Measurements from ENCODE around the gene TTLL9.
A peak's percentile ranks its signal among the peaks of the same experiment; 100 is the strongest.

The TTLL9 gene

DNA sequence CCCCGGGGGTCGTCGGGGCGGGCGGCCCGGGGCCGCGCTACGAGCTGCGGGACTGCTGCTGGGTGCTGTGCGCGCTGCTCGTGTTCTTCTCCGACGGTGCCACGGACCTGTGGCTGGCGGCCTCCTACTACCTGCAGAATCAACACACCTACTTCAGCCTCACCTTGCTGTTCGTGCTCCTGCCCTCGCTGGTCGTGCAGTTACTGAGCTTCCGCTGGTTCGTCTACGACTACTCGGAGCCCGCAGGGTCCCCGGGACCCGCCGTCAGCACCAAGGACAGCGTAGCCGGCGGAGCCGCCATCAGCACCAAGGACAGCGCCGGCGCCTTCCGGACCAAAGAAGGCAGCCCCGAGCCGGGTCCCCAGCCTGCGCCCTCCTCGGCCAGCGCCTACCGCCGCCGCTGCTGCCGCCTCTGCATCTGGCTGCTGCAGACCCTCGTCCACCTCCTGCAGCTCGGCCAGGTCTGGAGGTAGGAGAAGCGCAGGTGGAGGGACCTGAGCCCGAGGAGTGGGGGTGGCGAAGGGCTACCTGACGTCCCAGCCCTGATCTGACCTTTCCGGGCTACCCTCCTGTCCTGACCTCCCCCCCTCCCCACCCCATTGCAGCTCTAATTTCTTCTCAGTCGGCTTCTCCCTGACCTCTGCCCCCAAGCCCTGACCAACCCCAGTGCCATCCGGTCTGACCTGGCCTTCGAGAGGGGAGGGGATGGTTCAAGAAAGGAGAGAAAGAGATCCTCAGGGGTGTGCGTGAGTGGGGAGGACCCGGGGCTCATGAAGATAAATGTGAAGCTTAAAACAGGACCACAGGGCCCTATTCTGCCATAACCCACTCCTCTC lies 98.1 kb downstream of the TTLL9 start:
- DNase-seq (ENCODE audit: extremely low spot score, insufficient read length, low read depth) = peak; percentile 79
- FAIRE-seq = no peak

DNA sequence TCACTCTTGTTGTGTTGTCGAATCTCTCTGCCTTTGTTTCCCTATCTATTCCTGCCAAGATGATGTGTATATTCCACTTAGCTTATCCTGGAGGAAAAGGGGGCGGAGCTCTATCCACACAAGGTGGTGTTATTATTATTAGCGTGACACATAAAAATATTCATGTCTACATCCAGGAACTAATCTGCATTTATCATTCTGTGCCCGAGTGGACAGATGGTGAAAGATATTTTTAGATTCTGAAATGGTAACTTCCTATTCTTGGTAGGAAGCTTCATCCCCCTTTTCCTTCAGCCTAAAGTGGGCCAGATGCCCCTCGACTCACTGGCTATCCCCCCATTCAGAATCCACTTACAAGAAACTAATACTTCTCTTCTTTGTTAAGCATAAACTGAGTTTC lies 99.6 kb downstream of the TTLL9 start:
- no peak for DNase-seq (ENCODE audit: extremely low spot score, insufficient read length, low read depth)
- FAIRE-seq = no peak

GRCh38 chr20:31972471-31973021 lies 102.1 kb downstream of the TTLL9 start:
- DNase-seq (ENCODE audit: extremely low spot score, insufficient read length, low read depth) = no peak

DNA sequence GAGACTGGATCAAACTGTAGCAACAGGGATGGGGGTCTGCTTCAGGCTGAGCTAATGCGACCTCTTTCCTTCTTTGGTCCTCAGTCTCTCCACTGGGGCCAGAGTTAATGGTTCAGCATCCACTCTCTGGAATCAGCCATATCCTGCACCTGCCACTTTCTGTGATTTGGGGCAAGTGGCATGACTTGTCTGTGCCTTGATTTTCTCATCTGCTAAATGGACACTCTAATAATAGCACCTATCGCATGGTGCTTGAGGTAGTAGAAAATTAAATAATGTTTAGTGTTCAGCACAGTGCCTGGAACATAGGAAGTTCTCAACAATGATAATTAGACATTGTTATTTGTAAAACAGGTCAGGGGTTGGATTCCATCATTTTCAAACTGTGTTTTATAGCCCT lies 103.9 kb downstream of the TTLL9 start:
- FAIRE-seq (no peak), DNase-seq (ENCODE audit: extremely low spot score, insufficient read length, low read depth) (no peak)

More at GRCh38 chr20:31972471-31973021, 102.1 kb downstream of the TTLL9 start:
- FAIRE-seq = no peak

DNA sequence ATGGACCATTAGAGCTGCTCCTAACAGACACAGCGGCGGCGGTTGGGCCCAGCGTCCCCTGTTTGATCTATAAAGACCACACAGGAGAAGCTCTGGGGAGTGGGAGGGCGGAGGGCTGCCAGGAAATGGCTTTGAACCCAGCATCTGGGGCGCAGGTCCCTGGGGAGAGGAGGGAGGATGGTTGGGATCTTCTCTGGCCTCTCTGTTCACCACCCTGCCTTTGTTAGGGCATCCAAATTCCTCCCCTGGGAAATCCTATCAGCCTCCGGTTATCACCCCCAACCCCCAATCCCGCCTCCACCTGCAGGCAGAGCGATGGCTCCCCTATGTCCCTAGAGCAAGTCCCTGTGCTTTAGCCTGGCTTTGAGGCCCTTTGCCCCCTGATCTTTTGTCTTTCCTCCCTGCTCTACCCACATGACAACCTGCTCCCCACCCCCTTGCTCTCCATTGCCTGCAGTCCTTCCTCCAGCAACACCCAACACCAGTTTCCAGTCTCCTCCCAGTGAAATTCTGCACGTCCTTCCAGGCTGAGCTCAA lies 104.6 kb downstream of the TTLL9 start:
- DNase-seq (ENCODE audit: extremely low spot score, insufficient read length, low read depth) = no peak
- no peak for FAIRE-seq

DNA sequence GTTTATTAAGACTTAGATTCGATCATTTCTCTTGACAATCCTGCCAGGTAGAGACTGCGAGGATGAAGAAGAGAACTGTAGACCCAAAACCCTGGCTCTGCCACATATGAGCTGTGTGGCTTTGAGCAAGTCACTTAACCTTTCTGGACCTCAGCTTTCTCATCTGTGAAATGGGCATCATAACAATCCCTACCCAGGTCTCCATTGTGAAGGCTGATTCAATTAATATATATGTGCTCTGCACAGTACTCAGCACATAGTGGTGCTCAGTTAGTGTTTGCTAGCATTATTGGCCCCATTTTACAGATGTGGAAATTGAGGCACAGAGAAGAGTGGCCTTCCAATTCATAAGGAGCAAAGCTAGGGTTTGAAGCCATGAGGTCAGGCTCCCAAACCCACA lies 105.4 kb downstream of the TTLL9 start:
- no peak for FAIRE-seq
- no peak for DNase-seq (ENCODE audit: extremely low spot score, insufficient read length, low read depth)

DNA sequence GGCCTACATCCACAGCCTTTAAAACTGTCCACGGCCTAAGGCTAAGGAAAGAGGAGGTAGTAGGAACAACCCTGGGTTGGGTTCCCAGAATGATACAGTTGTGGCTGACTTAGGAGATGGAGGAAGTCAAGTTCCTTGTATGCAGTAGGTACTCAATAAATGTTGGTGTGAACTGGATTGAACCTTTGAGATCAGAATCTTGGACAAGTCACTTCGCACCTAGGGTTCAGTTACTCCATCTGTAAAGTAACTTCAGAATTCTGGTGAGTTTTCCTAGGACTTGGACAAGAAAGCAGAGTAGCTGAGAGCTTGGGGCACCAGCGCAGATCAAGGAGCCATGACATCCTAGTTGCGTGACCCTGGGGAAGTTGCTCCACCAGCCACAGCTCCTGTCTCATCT lies 106.6 kb downstream of the TTLL9 start:
- DNase-seq (ENCODE audit: extremely low spot score, insufficient read length, low read depth) (no peak), FAIRE-seq (no peak)

DNA sequence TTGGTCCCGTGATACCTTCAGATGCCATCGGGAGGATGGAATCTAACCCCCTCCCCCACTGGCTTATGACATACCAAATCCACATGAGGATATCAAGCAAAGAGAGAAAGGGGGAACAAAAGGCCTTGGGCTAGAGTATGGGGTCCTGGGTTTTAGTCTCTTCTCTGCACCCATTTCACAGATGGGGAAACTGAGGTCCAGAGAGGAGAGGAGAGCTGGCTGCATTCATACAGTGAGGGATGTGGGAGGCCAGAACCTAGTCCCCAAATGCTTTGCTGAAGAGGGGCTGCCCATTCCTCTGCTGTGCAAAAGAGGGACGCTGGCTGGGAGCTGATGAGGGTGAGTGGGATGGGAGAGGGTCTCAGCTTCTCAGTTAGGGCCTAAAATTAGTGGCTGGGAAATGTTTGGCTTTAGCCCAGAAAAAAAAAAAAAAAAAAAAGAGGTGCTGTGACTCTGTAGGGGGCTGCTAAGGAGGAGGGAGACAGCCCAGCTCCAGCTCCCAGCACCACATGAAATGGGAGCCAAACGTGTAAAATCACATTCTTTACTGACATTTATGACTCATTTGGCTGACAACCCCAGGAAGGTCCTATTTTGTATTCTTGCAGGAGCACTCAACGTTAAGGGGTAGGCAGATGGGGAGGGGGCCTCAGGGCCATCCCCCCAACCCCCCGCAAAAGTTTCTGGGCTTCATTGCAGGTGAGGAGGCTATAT lies 109.4 kb downstream of the TTLL9 start:
- FAIRE-seq (no peak), DNase-seq (ENCODE audit: extremely low spot score, insufficient read length, low read depth) (no peak)

GRCh38 chr20:31981784-31982183 lies 111.3 kb downstream of the TTLL9 start:
- FAIRE-seq (no peak), DNase-seq (ENCODE audit: extremely low spot score, insufficient read length, low read depth) (no peak)

GRCh38 chr20:31984981-31985471 lies 114.6 kb downstream of the TTLL9 start:
- no peak for FAIRE-seq
- DNase-seq (ENCODE audit: extremely low spot score, insufficient read length, low read depth) = no peak

DNA sequence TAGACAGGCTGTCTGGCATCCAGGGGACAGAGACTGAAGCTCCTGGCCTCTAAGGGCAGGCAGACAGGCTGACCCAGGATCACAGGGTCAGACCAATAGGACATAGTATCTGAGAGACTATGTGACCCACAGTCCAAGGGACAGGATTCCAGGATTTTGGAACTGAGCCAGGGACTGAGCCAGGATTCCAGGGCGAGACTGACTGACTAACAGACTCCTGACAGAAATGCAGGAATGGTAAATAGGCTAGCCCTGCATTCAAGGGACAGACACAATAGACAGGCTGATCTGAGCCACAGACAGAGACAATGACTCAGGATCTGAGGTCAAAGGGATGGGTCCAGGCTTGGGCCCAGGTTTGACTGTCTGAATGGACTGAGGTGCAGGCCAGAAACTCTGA lies 117.3 kb downstream of the TTLL9 start:
- FAIRE-seq = no peak

DNA sequence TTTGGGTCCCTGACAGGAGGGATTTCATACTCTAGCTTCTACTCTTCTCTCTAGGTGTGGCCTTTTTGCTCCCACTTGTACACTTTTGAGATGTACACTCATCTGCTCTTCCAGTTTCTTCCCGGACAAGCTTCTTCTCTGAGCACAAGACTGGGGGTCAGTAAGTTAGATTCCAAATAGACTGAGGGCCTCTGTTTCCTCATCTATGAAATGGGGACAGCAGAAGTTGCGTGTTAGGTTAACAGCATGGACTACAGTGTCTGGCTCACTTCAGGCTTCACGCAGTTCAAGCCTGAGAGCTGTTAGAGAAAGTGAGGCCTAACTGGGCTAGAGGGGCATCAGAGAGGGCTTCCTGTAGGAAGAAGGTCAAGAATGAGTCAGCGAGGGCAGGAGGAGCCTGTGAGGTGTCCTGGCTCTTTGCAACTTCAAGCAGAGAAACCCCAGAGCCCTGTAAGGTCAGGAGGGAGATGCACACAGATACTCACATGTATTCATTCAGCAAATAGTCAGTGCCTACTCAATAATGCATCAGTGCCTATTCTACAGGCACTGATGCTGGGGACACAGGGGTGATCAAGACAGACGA lies 118.1 kb downstream of the TTLL9 start:
- DNase-seq (ENCODE audit: extremely low spot score, insufficient read length, low read depth) = no peak
- FAIRE-seq = no peak

More for the DNA sequence above, 117.3 kb downstream of the TTLL9 start:
- no peak for DNase-seq (ENCODE audit: extremely low spot score, insufficient read length, low read depth)

DNA sequence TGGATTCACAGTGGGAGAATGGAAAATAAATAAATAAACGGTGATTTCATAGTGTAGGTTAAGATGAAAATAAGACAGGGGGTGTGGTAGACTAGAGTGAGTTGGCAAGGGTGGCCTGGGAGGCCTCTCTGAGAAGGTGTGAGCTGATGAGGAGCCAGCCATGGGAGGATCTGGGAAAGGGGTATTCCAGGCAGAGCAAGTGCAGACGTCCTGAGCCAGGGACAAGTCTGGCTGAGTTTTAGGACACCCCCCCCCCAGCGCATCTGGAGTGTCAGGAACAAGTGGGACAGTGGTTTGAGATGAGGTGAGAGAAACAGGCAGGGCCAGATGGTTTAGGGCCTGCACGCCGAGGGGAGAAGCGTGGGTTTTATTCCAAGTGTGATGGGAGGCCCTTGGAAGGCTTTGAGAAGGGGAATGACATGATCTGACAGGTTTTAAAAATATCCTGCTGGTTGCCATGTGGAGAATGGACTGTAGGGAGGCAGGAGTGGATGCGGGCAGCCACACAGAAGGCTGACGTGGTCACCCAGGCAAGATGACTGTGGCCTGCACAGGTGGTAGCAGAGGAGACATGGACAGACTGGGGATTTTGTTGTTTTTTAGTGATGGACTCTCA lies 118.7 kb downstream of the TTLL9 start:
- DNase-seq (ENCODE audit: extremely low spot score, insufficient read length, low read depth) = no peak
- no peak for FAIRE-seq

- FAIRE-seq (no peak), DNase-seq (ENCODE audit: extremely low spot score, insufficient read length, low read depth) (no peak)
These were observed 120.4 kb downstream of the TTLL9 start for GRCh38 chr20:31990641-31991338.

DNA sequence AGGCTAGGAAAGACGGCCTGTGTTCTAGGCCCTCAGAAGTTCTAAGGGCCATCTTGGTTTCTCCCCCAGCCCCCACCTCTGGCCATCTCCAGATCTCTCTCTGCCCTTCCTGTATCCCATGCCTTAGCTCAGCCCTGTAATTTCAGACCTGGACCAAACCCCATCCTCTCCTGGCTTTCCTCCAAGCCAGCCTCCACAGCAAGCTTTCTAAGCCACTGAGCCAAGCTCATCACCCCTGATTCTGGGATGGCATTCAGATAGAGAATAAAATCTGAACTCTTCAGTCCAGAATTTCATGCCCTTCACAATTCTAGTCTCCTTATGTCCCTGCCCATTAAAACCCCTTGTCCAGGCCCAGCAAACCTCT lies 120.9 kb downstream of the TTLL9 start:
- FAIRE-seq = no peak
- no peak for DNase-seq (ENCODE audit: extremely low spot score, insufficient read length, low read depth)

DNA sequence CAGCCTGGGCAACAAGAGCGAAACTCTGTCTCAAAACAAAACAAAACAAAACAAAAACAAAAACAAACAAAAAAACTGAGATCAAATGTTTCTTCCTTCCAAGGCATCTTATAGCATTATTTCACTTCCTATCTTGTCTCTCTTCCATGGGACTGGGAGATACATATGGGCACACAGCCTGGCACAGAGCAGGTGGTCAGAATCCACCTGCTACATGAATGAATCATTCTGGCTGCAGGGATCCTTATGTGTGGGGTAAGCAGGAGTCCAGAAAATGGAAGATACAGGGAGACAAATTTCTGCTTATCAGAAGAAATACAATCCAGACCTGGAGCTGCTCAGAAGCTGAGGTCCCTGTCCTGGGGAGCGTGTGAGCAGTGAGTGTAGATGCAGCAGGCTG lies 121.7 kb downstream of the TTLL9 start:
- DNase-seq (ENCODE audit: extremely low spot score, insufficient read length, low read depth) (no peak), FAIRE-seq (no peak)
